HG02885 (cell line): ENCODE data around the gene BTRC.

Experiments used
- ATAC-seq: cut with Tn5 transposase; IDR thresholded peaks from one replicate; pipeline ENCODE4 v1.9.1; 2021; ENCODE audit warnings: mild to moderate bottlenecking; ENCODE audit not compliant: unreplicated experiment, poor library complexity

The BTRC gene

DNA sequence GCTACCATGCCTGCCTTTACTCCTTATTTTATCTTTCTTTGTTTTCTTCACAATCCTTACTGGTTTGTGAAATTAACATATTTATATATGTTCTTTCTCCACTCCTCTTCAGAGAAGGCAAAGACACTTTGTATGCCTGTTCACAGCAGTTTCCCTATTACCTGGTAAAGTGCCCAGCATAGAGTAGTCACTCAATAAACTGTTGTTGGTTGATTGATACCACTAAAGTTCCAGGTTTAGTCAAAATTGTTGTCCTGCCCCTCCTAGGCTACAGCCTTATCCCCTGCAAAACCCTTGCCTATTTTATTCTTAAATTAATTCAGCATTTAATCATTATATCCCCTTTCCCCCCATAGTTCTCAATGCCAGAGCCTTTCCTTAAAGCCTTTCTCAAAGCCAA, 158.0 kb downstream of the BTRC start:
- no peak for ATAC-seq

DNA sequence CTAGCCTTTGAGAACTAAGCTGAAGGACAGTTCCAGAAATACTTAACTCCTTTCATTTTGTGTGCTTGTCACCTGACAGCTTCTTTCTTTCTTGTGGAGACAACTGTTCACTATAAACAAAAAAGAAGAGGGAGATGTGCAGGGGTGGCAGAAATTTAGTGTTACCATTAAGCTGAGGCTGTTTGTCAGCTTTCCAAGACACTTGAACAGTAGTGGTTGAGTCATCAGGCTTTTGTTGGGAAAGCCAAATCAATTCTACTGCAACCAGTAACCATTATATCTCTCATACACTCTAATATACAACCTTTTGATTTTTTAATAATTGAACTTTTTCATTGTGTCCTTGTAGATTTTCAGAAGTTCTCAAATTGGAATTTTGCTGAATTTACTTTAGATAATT, 158.8 kb downstream of the BTRC start:
- ATAC-seq: no peak

DNA sequence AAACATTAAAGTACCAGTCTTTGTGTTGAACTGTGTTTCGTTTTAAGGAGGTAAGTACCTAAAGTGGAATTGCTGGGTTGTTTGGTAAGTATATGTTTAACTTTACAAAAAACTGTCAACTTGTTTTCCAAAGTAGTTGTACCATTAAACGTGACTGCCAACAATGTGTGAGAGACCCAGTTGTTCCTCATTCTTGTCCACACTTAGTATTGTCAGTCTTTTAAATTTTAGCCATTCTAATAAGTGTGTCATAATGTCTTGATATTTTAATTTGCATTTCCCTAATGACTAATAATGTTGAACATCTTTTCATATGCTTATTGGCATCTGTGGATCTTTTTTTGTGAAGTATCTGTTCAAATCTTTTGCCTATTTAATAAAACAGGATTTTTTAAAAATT, 159.8 kb downstream of the BTRC start:
- no peak for ATAC-seq

DNA sequence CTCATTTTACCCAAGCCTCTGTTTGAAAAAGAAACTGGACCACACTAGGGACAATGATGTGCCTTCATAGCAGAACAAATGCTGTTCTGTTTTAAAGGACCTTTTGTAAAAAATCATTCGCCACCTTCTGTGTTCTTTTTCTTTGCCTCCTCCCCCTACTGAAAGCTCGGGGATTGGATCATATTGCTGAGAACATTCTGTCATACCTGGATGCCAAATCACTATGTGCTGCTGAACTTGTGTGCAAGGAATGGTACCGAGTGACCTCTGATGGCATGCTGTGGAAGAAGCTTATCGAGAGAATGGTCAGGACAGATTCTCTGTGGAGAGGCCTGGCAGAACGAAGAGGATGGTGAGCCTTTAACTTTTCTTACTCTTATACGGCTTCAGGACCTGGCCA, 171.9 kb downstream of the BTRC start:
- no peak for ATAC-seq

DNA sequence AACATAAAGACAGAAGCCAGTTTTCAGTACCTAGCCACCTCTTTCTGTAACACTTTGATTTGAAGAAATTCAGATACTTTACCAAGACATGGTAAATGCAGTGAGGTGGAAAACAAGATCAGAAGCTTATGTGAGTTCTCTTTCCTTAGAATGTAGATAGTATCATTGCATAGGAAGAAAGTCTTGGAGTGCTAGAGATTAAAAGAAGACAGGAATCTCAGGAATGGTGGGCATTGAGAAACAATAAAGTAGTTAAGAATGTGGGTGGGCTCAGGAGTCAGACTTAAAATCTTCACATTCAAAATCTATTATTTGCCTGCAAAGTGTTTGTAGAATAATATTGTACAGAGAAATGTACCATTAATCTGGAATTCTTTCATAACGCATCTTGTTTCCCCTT, 175.2 kb downstream of the BTRC start:
- no peak for ATAC-seq

GRCh38 chr10:101529725-101530553, 176.0 kb downstream of the BTRC start:
- ATAC-seq: no peak

- ATAC-seq: no peak
These were observed 182.0 kb downstream of the BTRC start for GRCh38 chr10:101535949-101536348.

DNA sequence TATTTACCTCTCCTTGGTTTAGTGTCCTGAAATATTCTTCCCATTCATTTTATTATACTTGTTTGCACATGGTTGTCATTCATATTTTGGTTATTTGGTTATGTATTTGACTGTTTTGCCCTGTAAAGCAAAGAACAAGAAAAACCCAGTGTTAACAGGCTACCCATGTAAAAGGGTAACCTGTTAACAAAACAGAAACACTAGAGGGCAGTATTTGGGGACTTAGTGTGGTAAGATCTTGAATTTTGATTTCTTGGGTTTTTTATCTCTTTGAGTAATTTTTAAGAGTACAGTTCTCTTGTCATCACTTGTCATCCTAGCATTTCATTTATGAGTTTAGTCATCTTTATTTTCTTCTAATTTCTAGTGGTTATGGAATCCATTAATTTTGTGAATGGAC, 182.8 kb downstream of the BTRC start:
- ATAC-seq: no peak

GRCh38 chr10:101538446-101538845, 184.5 kb downstream of the BTRC start:
- no peak for ATAC-seq

DNA sequence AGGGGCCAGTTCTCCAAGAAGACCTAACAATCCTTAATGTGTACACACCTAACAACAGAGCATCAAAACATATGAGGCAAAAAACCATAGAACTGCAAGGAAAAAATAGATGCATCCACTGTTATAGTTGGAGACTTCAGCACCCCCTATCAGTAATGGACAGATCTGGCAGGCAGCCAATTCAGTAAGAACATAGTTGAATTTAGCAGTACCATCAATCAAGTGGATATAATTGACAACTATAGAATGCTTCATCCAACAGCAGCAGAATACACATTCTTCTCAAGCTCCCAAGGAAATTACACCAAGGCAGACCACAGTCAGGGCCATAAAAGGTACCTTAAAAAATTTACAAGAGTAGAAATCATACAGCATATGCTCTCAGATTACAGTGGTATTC, 191.9 kb downstream of the BTRC start:
- no peak for ATAC-seq

DNA sequence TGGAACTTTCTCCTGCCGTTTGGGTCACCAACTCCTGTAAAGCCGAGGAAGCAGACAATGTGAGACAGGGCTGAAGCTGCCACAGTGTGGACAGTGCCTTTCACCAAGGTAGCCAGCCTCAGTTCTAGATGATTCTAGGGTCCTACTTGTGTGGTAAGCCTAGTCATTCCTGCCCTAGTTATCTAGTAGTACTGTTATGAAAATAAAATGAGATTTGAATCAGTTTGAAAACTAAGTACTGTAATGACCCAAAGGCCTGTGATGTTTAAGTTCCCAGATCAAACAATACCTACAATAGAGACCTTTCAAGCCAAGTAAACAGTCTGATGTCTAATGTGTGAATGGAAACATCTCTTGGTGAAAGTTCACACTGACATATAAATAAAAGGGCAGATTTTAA, 197.0 kb downstream of the BTRC start:
- no peak for ATAC-seq

GRCh38 chr10:101552442-101552841, 198.5 kb downstream of the BTRC start:
- ATAC-seq: no peak

GRCh38 chr10:101557541-101557940, 203.6 kb downstream of the BTRC start:
- no peak for ATAC-seq

DNA sequence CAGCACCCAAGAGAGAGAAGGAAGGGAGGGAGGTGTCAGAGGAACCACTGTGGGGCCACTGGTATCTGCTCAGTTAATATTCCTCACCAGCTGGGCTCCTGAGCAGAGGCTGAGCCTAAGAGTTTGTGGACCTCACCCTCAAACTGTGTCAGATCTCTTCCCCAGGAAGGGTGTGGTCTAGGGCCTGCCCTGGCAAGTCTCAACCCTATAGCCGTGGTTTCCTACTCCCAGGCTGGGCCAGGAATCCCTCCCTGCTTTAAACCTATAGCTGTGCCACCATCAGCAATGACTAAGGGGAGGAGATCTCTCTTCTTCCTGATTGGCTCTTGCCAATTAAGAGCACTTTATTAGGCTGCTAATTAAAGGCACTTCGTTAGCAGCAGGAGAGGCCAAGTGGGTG, 204.2 kb downstream of the BTRC start:
- ATAC-seq: no peak

GRCh38 chr10:101558671-101559595, 205.0 kb downstream of the BTRC start:
- ATAC-seq: no peak

GRCh38 chr10:101559596-101560297, 205.8 kb downstream of the BTRC start:
- no peak for ATAC-seq

- no peak for ATAC-seq
These were observed 206.5 kb downstream of the BTRC start for GRCh38 chr10:101560298-101561067.

- no peak for ATAC-seq
These were observed 207.3 kb downstream of the BTRC start for GRCh38 chr10:101561068-101561915.

DNA sequence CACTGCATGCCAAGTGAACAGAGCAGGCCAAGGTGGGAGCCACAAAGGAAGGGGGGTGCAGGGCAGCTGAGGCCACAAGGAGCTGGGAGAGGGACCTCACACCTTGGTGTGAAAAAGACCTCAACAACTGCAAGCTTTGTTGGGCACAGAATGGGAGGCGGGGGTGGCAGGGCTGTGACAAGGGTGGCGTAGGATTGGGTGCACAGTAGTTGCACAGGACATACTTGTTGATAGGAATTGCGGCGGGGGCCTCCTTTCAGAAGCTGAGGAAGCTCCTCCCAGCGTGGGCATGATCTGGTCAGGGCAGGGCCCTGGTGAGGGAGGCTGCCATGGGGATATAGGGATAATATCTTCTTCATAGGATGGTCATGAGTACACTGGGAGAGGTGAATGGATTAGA, 208.3 kb downstream of the BTRC start:
- ATAC-seq: no peak
